H9 (cell line): Measurements from ENCODE around the gene SLC1A5. TPM values are rescaled to one million over a fixed set of nuclear protein-coding genes. Genes with fewer than 3 reads are reported as not detected.

Source experiments
- DNase-seq: peaks from one replicate; pipeline ENCODE4 v3.0.0-alpha.2; 2017
- H2AFZ ChIP-seq: one replicate; pipeline ENCODE4 v1.6.1; 2013; ENCODE audit warnings: mild to moderate bottlenecking, low read length, control low read depth, moderate library complexity
- H2AK5ac ChIP-seq: 2 replicates; pipeline ENCODE4 v1.6.1; 2013; ENCODE audit warnings: low read length, control low read depth, mixed read lengths; ENCODE audit not compliant: insufficient read length
- H2BK120ac ChIP-seq: one replicate; pipeline ENCODE4 v1.6.1; 2013; ENCODE audit warnings: low read depth, mild to moderate bottlenecking, low read length, control low read depth, inconsistent platforms; ENCODE audit not compliant: poor library complexity, severe bottlenecking
- H2BK12ac ChIP-seq: 2 replicates; pipeline ENCODE4 v1.6.1; 2013; ENCODE audit warnings: low read length, control low read depth, mixed read lengths, low read depth; ENCODE audit not compliant: insufficient read length
- H2BK15ac ChIP-seq: 2 replicates; pipeline ENCODE4 v1.6.1; 2013; ENCODE audit warnings: low read depth, low read length, control low read depth
- H2BK20ac ChIP-seq: one replicate; pipeline ENCODE4 v1.6.1; 2013; ENCODE audit warnings: low read depth, mild to moderate bottlenecking, low read length, control low read depth, inconsistent platforms; ENCODE audit not compliant: poor library complexity, severe bottlenecking
- H2BK5ac ChIP-seq: 2 replicates; pipeline ENCODE4 v1.6.1; 2013; ENCODE audit warnings: low read length, control low read depth, mixed read lengths; ENCODE audit not compliant: insufficient read length
- H3K14ac ChIP-seq: 2 replicates; pipeline ENCODE4 v1.6.1; 2013; ENCODE audit warnings: low read length, control low read depth; ENCODE audit not compliant: insufficient read depth
- H3K18ac ChIP-seq: 2 replicates; pipeline ENCODE4 v1.6.1; 2013; ENCODE audit warnings: low read depth, mild to moderate bottlenecking, mixed read lengths, low read length, control low read depth; ENCODE audit not compliant: insufficient read length
- H3K23ac ChIP-seq: 2 replicates; pipeline ENCODE4 v1.6.1; 2013; ENCODE audit warnings: low read length, control low read depth, mixed read lengths, low read depth; ENCODE audit not compliant: insufficient read length
- H3K23me2 ChIP-seq: 2 replicates; pipeline ENCODE4 v1.6.1; 2013; ENCODE audit warnings: low read depth, mild to moderate bottlenecking, mixed read lengths, low read length, control low read depth; ENCODE audit not compliant: insufficient read length, poor library complexity, severe bottlenecking
- H3K27ac ChIP-seq: 2 replicates; pipeline ENCODE4 v1.5.1; 2013; ENCODE audit warnings: low read length, control low read depth, mixed read lengths, low read depth; ENCODE audit not compliant: insufficient read length
- H3K27me3 ChIP-seq: 2 replicates; pipeline ENCODE4 v1.6.1; 2013; ENCODE audit warnings: low read length, control low read depth, inconsistent platforms; ENCODE audit not compliant: insufficient read depth
- H3K4ac ChIP-seq: 2 replicates; pipeline ENCODE4 v1.6.1; 2013; ENCODE audit warnings: low read depth, mild to moderate bottlenecking, control low read depth, inconsistent platforms, low read length, moderate library complexity
- H3K4me1 ChIP-seq: 2 replicates; pipeline ENCODE4 v1.6.1; 2013; ENCODE audit warnings: low read length, control low read depth, inconsistent platforms; ENCODE audit not compliant: insufficient read depth
- H3K4me2 ChIP-seq: 2 replicates; pipeline ENCODE4 v1.6.1; 2013; ENCODE audit warnings: low read length, control low read depth, mixed read lengths; ENCODE audit not compliant: insufficient read length, insufficient read depth
- H3K56ac ChIP-seq: 2 replicates; pipeline ENCODE4 v1.6.1; 2013; ENCODE audit warnings: low read depth, mild to moderate bottlenecking, mixed read lengths, low read length, control low read depth; ENCODE audit not compliant: insufficient read length
- H3K79me1 ChIP-seq: 2 replicates; pipeline ENCODE4 v1.6.1; 2013; ENCODE audit warnings: low read depth, mild to moderate bottlenecking, moderate library complexity, low read length, control low read depth, inconsistent platforms; ENCODE audit not compliant: insufficient read depth, poor library complexity, severe bottlenecking
- H3K79me2 ChIP-seq: 2 replicates; pipeline ENCODE4 v1.6.1; 2013; ENCODE audit warnings: low read length, control low read depth, inconsistent platforms; ENCODE audit not compliant: insufficient read depth
- H3K9ac ChIP-seq: 2 replicates; pipeline ENCODE4 v1.6.1; 2013; ENCODE audit warnings: low read length, control low read depth, mixed read lengths; ENCODE audit not compliant: insufficient read length; ENCODE audit errors: extremely low read depth
- H3K9me3 ChIP-seq: one replicate; pipeline ENCODE4 v1.6.1; 2013; ENCODE audit warnings: low read depth, low read length, inconsistent platforms; ENCODE audit not compliant: control insufficient read depth
- H3T11ph ChIP-seq: one replicate; pipeline ENCODE4 v1.6.1; 2013; ENCODE audit warnings: mild to moderate bottlenecking, low read length, control low read depth, inconsistent platforms
- H4K20me1 ChIP-seq: one replicate; pipeline ENCODE4 v1.6.1; 2013; ENCODE audit not compliant: control insufficient read depth, insufficient read length, insufficient read depth
- H4K5ac ChIP-seq: 2 replicates; pipeline ENCODE4 v1.6.1; 2013; ENCODE audit warnings: low read depth, mild to moderate bottlenecking, mixed read lengths, low read length, control low read depth; ENCODE audit not compliant: insufficient read length
- H4K8ac ChIP-seq: replicated peaks from 2 replicates; pipeline ENCODE4 v1.6.1; 2013; ENCODE audit warnings: low read length, control low read depth, mixed read lengths, low read depth; ENCODE audit not compliant: insufficient read length
- H4K91ac ChIP-seq: 2 replicates; pipeline ENCODE4 v1.6.1; 2013; ENCODE audit warnings: low read depth, mild to moderate bottlenecking, moderate library complexity, mixed read lengths, low read length, control low read depth; ENCODE audit not compliant: insufficient read length
- H3K27ac Mint-ChIP-seq, 3 experiments: 2 replicates in 2 of 3; 3 replicates in 1 of 3; pipeline ENCODE4 v1.8.0; 2020 to 2021; ENCODE audit warnings: mixed read lengths in 3 of 3, mild to moderate bottlenecking in 1 of 3, moderate library complexity in 1 of 3
- H3K27me3 Mint-ChIP-seq: 2 replicates; pipeline ENCODE4 v1.8.0; 2021; ENCODE audit warnings: low read depth, mild to moderate bottlenecking, moderate library complexity, mixed read lengths
- H3K36me3 Mint-ChIP-seq, 3 experiments: 2 replicates in 2 of 3; 3 replicates in 1 of 3; pipeline ENCODE4 v1.8.0; 2020 to 2021; ENCODE audit warnings: low read depth in 3 of 3, mixed read lengths in 3 of 3; ENCODE audit not compliant: insufficient read depth in 1 of 3
- H3K4me1 Mint-ChIP-seq, 2 experiments: 2 replicates each; pipeline ENCODE4 v1.8.0; 2020; ENCODE audit warnings: mixed read lengths in 2 of 2
- H3K4me3 Mint-ChIP-seq, 2 experiments: 2 replicates in 1 of 2; 3 replicates in 1 of 2; pipeline ENCODE4 v1.8.0; 2020 to 2021; ENCODE audit warnings: mild to moderate bottlenecking in 2 of 2, mixed read lengths in 2 of 2, moderate library complexity in 1 of 2
- H3K9me3 Mint-ChIP-seq, 2 experiments: 2 replicates in 1 of 2; 3 replicates in 1 of 2; pipeline ENCODE4 v1.8.0; 2020; ENCODE audit warnings: mild to moderate bottlenecking in 2 of 2, mixed read lengths in 2 of 2, moderate library complexity in 1 of 2
- CTCF ChIP-seq: fragments of 200-600 bp; sonication (generic); conservative IDR thresholded peaks from 3 replicates; pipeline ENCODE4 v1.8.0; 2021; ENCODE audit warnings: antibody characterized with exemption, mild to moderate bottlenecking
- WGBS: extraction: QIAGEN DNeasy Blood & Tissue Kit; methylation state at CpG from one replicate; pipeline ENCODE4 v1.1.7; 2013; ENCODE audit warnings: missing lambda C conversion rate, low lambda C conversion rate, mixed read lengths; ENCODE audit not compliant: insufficient read length; ENCODE audit errors: extremely low coverage; 5-methylcytosine and 5-hydroxymethylcytosine counted together
- total RNA-seq: library from RNA; stranded (reverse); gene quantifications from 2 replicates; pipeline ENCODE4 v1.2.1, GENCODE V29; 2021

The SLC1A5 gene
- total RNA-seq, 1 experiment from 2014 or later = 258 TPM

DNA sequence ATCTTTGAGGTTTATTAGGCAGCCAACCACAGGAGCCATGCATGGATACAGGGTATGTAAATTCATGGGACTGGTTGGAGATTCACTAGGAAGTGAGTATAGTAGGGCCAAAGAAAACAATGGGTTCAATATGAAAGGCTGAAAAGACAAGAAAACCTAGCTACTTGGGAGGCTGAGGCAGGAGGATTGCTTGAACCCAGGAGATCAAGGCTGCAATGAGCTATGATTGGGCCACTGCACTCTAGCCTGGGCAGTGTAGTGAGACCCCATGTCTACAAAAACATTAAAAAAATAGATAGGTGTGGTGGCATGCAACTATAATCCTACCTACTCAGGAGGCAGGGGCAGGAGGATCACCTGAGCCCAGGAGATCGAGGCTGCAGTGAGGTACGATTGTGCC is 10.3 kb upstream of the SLC1A5 start:
- no peak overlapping the region for H4K5ac ChIP-seq
- H2BK15ac ChIP-seq = no peak overlapping the region
- H3K4me2 ChIP-seq = no peak overlapping the region
- no peaks in the 10 kb centered on the region for H4K20me1 ChIP-seq
- peaks cover 3% of the 10 kb centered on the region for H3K27me3 Mint-ChIP-seq
- H3K4ac ChIP-seq = no peak overlapping the region
- no peaks in the 10 kb centered on the region for H3K9me3 Mint-ChIP-seq
- no peak overlapping the region for H2BK12ac ChIP-seq
- WGBS = no CpG with 5 or more reads among the region's 2 CpGs
- no peak overlapping the region for H3T11ph ChIP-seq
- no peak overlapping the region for H3K56ac ChIP-seq
- H3K4me1 Mint-ChIP-seq = no peaks in the 10 kb centered on the region
- no peak overlapping the region for H2BK20ac ChIP-seq
- no peaks in the 10 kb centered on the region for H3K9me3 ChIP-seq
- H2AK5ac ChIP-seq = no peak overlapping the region
- no peak for DNase-seq
- no peaks in the 10 kb centered on the region for H3K4me1 ChIP-seq
- H3K79me2 ChIP-seq = no peaks in the 10 kb centered on the region
- H3K4me3 Mint-ChIP-seq = no peak overlapping the region
- TF ChIP-seq CTCF = no peak
- H3K23ac ChIP-seq = no peak overlapping the region
- H3K18ac ChIP-seq = no peak overlapping the region
- no peak overlapping the region for H4K8ac ChIP-seq
- H3K27ac ChIP-seq = no peak overlapping the region
- H3K9ac ChIP-seq = no peak overlapping the region
- H2BK5ac ChIP-seq = no peak overlapping the region
- H3K27ac Mint-ChIP-seq = no peak overlapping the region
- H3K23me2 ChIP-seq = peaks cover 3% of the 10 kb centered on the region
- H3K79me1 ChIP-seq = no peaks in the 10 kb centered on the region
- no peak overlapping the region for H2BK120ac ChIP-seq
- no peak overlapping the region for H2AFZ ChIP-seq
- no peak overlapping the region for H4K91ac ChIP-seq
- no peaks in the 10 kb centered on the region; a peak in 1 of 7 replicates for H3K36me3 Mint-ChIP-seq
- H3K27me3 ChIP-seq = no peaks in the 10 kb centered on the region
- H3K14ac ChIP-seq = no peak overlapping the region
